Endodermal cell (in vitro differentiated cells): Measurements from ENCODE around the gene CACNA1D. TPM values are rescaled to one million over a fixed set of nuclear protein-coding genes. Genes with fewer than 3 reads are reported as not detected.

ENCODE experiments used
- DNase-seq: peaks from one replicate; pipeline ENCODE4 v3.0.0-alpha.2; 2017
- H3K27ac ChIP-seq: 2 replicates; pipeline ENCODE4 v1.5.1; 2013; ENCODE audit warnings: mild to moderate bottlenecking, low read depth, low read length, moderate library complexity
- H3K27me3 ChIP-seq: 2 replicates; pipeline ENCODE4 v1.6.1; 2013; ENCODE audit warnings: mild to moderate bottlenecking, low read length, moderate library complexity; ENCODE audit not compliant: insufficient read depth, control insufficient read depth, poor library complexity, severe bottlenecking
- H3K36me3 ChIP-seq: 2 replicates; pipeline ENCODE4 v1.7.0; 2013; ENCODE audit warnings: mild to moderate bottlenecking, low read length, moderate library complexity; ENCODE audit not compliant: control insufficient read depth, insufficient read depth
- H3K4me1 ChIP-seq: one replicate; pipeline ENCODE4 v1.7.0; 2013; ENCODE audit warnings: low read length; ENCODE audit not compliant: control insufficient read depth, insufficient read depth
- H3K4me3 ChIP-seq: 2 replicates; pipeline ENCODE4 v1.5.1; 2013; ENCODE audit warnings: mild to moderate bottlenecking, low read length, moderate library complexity
- H3K9ac ChIP-seq: 2 replicates; pipeline ENCODE4 v1.6.1; 2013; ENCODE audit warnings: mild to moderate bottlenecking, low read length, moderate library complexity; ENCODE audit not compliant: poor library complexity, severe bottlenecking; ENCODE audit errors: extremely low read depth
- H3K9me3 ChIP-seq: 2 replicates; pipeline ENCODE4 v1.6.1; 2013; ENCODE audit warnings: mild to moderate bottlenecking, low read length, moderate library complexity; ENCODE audit not compliant: control insufficient read depth
- H3K27ac Mint-ChIP-seq: 2 replicates; pipeline ENCODE4 v1.8.0; 2020; ENCODE audit warnings: mixed read lengths
- H3K27me3 Mint-ChIP-seq: 2 replicates; pipeline ENCODE4 v1.8.0; 2021; ENCODE audit warnings: mild to moderate bottlenecking, mixed read lengths; ENCODE audit not compliant: insufficient read depth
- H3K36me3 Mint-ChIP-seq: 2 replicates; pipeline ENCODE4 v1.8.0; 2020; ENCODE audit warnings: low read depth, mixed read lengths
- H3K4me1 Mint-ChIP-seq: 2 replicates; pipeline ENCODE4 v1.8.0; 2020; ENCODE audit warnings: mixed read lengths
- H3K4me3 Mint-ChIP-seq: 2 replicates; pipeline ENCODE4 v1.8.0; 2020; ENCODE audit warnings: mild to moderate bottlenecking, moderate library complexity, mixed read lengths
- H3K9me3 Mint-ChIP-seq: 2 replicates; pipeline ENCODE4 v1.8.0; 2020; ENCODE audit warnings: mild to moderate bottlenecking, mixed read lengths
- WGBS, 2 experiments: methylation state at CpG; one replicate each; pipeline versions ENCODE4 v1.1.5 to v1.1.7; 2013; ENCODE audit warnings: missing lambda C conversion rate in 2 of 2, mixed read lengths in 1 of 2; ENCODE audit not compliant: insufficient coverage in 1 of 2, insufficient read length in 1 of 2; 5-methylcytosine and 5-hydroxymethylcytosine counted together
- total RNA-seq, 2 donors: library from RNA; stranded (reverse); fragmentation: NEBNext Ultra II Directional in 1 of 2; extraction: Animal tissue kit (Norgen Biotek cat#: 25700) in 1 of 2; gene quantifications; 2 replicates in 1 of 2; 3 replicates in 1 of 2; pipeline ENCODE4 v1.2.1, GENCODE V29; 2021
- TF ChIP-seq, protein P1 (sequence below): fragments of 200-600 bp; sonication (generic); conservative IDR thresholded peaks from 2 replicates; pipeline ENCODE4 v1.5.0; 2021; ENCODE audit warnings: antibody characterized with exemption, mild to moderate bottlenecking

Gene CACNA1D
- total RNA-seq, 2 donors from 2014 or later, result 2.2 to 3.8 TPM

DNA sequence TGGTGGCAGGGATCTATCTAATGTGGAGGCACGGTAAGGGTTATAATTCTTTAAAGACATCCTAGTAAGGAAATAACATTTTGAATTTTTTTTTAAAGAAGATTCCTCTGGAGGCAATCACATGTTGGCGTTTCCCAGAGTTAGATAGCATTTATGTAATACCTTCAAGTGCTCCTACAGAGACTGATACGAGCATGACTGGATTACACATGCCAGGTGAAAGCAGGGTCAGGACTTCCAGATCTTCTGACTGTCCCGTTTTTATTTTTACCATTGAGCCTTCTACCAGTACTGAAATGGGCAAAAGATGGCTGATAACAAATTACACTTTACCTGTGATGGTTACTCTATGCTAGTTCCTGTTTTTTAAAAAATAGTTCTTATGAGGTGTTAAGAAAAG is 365.8 kb downstream of the CACNA1D start:
- peaks cover 43% of the 10 kb centered on the region for H3K36me3 ChIP-seq
- H3K4me1 ChIP-seq, result no peaks in the 10 kb centered on the region
- H3K27me3 ChIP-seq, result no peaks in the 10 kb centered on the region
- 94 to 98% methylated on average over 4 of the region's 4 CpGs for WGBS, 2 experiments
- no peaks in the 10 kb centered on the region for H3K4me1 Mint-ChIP-seq
- H3K9ac ChIP-seq, result no peak overlapping the region
- H3K36me3 Mint-ChIP-seq, result peaks cover 50% of the 10 kb centered on the region
- DNase-seq, result no peak
- TF ChIP-seq, protein P1, sequence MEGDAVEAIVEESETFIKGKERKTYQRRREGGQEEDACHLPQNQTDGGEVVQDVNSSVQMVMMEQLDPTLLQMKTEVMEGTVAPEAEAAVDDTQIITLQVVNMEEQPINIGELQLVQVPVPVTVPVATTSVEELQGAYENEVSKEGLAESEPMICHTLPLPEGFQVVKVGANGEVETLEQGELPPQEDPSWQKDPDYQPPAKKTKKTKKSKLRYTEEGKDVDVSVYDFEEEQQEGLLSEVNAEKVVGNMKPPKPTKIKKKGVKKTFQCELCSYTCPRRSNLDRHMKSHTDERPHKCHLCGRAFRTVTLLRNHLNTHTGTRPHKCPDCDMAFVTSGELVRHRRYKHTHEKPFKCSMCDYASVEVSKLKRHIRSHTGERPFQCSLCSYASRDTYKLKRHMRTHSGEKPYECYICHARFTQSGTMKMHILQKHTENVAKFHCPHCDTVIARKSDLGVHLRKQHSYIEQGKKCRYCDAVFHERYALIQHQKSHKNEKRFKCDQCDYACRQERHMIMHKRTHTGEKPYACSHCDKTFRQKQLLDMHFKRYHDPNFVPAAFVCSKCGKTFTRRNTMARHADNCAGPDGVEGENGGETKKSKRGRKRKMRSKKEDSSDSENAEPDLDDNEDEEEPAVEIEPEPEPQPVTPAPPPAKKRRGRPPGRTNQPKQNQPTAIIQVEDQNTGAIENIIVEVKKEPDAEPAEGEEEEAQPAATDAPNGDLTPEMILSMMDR, result no peak
- no peaks in the 10 kb centered on the region for H3K27me3 Mint-ChIP-seq
- no peaks in the 10 kb centered on the region for H3K9me3 Mint-ChIP-seq
- H3K27ac Mint-ChIP-seq, result no peak overlapping the region
- no peak overlapping the region for H3K4me3 Mint-ChIP-seq
- no peak overlapping the region for H3K4me3 ChIP-seq
- H3K9me3 ChIP-seq, result no peaks in the 10 kb centered on the region
- no peak overlapping the region for H3K27ac ChIP-seq

DNA sequence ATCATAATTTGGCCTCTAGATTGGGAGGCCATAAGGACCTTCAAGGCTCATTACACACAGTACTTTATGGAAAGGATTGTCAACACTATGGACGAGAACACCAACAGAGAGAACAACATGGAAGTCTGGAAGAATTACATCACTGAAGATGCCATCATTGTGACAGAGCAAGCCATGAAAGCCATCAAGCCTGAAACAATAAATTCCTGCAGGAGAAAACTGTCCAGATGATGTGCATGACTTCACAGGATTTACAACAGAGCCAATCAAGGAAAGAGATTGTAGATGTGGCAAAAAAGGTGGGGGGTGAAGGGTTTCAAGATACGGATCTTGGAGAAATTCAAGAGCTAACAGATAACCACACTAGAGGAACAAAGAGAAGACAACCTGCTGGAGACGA is 367.8 kb downstream of the CACNA1D start:
- no peak overlapping the region for H3K27ac ChIP-seq
- Mint-ChIP-seq H3K27me3 (no peaks in the 10 kb centered on the region), H3K36me3 (peaks cover 59% of the 10 kb centered on the region), H3K4me1 (no peaks in the 10 kb centered on the region), H3K4me3 (no peak overlapping the region), H3K27ac (no peak overlapping the region), H3K9me3 (no peaks in the 10 kb centered on the region)
- H3K9ac ChIP-seq, result no peak overlapping the region
- DNase-seq, result no peak
- no peaks in the 10 kb centered on the region for H3K4me1 ChIP-seq
- no peak overlapping the region for H3K4me3 ChIP-seq
- H3K9me3 ChIP-seq, result no peaks in the 10 kb centered on the region
- peaks cover 53% of the 10 kb centered on the region for H3K36me3 ChIP-seq
- H3K27me3 ChIP-seq, result no peaks in the 10 kb centered on the region
- WGBS, 2 experiments, result 85 to 90% methylated on average over 1 to 3 of the region's 3 CpGs
- TF ChIP-seq, protein P1, result no peak

DNA sequence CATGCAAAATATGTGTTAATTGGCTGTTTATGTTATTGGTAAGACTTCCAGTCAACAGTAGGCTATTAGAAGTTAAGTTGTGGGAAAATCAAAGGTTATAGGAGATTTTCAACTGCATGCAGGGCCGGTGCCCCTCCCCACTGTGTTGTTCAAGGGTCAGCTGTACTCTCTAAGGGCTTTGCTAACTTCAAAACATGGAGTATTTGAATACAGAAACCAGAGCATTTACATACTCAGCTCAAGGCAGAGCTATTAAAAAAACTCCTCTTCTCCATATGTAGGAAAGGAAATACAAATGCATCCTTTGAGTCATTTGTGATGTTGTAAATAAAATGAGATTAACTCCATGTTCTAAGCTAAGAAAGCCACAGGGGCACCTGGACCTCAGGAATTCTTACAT is 368.7 kb downstream of the CACNA1D start:
- Histone ChIP-seq H3K9ac (no peak overlapping the region), H3K36me3 (peaks cover 62% of the 10 kb centered on the region), H3K4me1 (no peaks in the 10 kb centered on the region), H3K27me3 (no peaks in the 10 kb centered on the region), H3K9me3 (no peaks in the 10 kb centered on the region), H3K4me3 (no peak overlapping the region), H3K27ac (no peak overlapping the region)
- peaks cover 64% of the 10 kb centered on the region for H3K36me3 Mint-ChIP-seq
- no peak overlapping the region for H3K4me3 Mint-ChIP-seq
- no peak overlapping the region for H3K27ac Mint-ChIP-seq
- TF ChIP-seq, protein P1, result no peak
- 86% methylated on average over 1 of the region's 1 CpG; no CpG with 5 or more reads in 1 of the 2 experiments for WGBS, 2 experiments
- H3K9me3 Mint-ChIP-seq, result no peaks in the 10 kb centered on the region
- H3K27me3 Mint-ChIP-seq, result no peaks in the 10 kb centered on the region
- DNase-seq, result no peak
- H3K4me1 Mint-ChIP-seq, result no peaks in the 10 kb centered on the region

Other genes starting within 250 kb of the CACNA1D start
- 100 to 1,000 TPM; 373 to 472 TPM for gene TKT, start 238.6 kb upstream of the CACNA1D start, total RNA-seq
- 10 to 100 TPM; 26.8 to 36.3 TPM for gene DCP1A, start 147.1 kb upstream of the CACNA1D start, total RNA-seq